Measurements from ENCODE around the gene OVCH1.

Gene OVCH1

DNA sequence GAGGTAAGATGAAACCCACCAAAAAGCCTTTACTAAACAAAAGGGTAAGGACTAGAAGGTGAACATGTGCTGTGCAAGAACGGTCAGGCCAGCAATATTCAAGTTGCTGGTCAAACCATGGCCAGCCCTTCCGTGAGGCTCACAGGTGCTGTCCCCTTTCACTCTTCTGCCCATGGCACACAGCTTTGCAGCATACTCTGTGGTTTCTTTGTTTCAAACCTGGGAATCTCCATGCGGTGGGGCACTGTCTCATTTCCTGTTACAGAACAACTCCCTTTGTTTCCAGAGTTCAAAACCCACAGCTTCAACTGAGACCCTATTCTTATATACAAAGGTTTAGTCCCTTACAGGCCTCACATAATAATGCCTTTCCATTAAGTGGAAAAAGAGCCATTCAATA lies 1.7 kb upstream of the OVCH1 start:
- H3K4me2 ChIP-seq (ENCODE audit: low read length), result no peak overlapping the region
- H3K9me3 ChIP-seq (replicated peaks; ENCODE audit: low read length), result no peaks in the 10 kb centered on the region

DNA sequence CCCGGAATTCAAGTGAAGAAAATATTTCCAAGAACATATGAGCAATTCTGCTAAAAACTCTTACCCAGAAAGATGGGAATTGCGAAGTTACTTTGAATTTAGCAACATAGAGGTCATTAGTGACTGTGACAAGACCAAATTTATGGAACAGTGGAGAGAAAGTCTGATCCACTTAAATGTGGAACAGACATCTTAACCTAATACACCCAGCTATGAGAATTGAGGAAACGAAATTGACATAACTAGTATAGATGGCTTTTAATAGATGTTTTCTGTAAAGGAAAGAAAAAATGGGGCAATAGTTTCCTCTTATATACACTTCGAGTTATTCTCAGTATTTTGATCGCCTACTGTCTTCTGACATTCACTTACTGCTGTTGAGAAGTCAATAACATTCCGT lies 4.6 kb downstream of the OVCH1 start:
- no peak overlapping the region for H3K9ac ChIP-seq (ENCODE audit: low read depth, low read length)

More for the DNA sequence above, 1.7 kb upstream of the OVCH1 start:
- Histone ChIP-seq H3K4me1 (ENCODE audit: control insufficient read depth, insufficient read depth, low read length) (no peaks in the 10 kb centered on the region), H3K4me3 (ENCODE audit: low read length) (no peak overlapping the region), H3K9ac (ENCODE audit: low read depth, low read length) (no peak overlapping the region), H3K27me3 (ENCODE audit: control insufficient read depth, insufficient read depth, low read length) (no peaks in the 10 kb centered on the region), H3K36me3 (ENCODE audit: insufficient read depth, low read length) (peaks cover 30% of the 10 kb centered on the region)

DNA sequence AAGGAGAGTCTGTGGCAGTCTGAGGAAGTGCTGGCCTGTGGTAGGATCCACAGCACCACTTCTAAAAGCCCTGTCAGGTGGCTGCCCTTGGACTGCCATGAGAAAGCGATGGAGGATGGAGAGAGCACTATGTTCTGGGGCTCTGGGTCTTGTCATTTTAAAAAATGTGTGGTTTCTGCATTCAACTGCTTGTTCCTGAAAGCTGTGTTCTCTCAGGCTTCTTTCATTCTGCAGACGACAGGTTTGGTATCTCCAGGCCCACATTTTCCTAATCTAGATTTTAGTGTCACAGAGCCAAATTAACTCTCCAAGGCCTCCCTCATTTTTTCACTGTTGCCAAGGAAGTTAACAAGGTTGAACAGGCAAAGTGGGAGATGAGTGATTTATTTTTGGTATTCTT lies 10.5 kb downstream of the OVCH1 start:
- Histone ChIP-seq H3K9me3 (replicated peaks; ENCODE audit: low read length) (no peaks in the 10 kb centered on the region), H3K4me2 (ENCODE audit: low read length) (no peak overlapping the region), H3K4me3 (ENCODE audit: low read length) (no peak overlapping the region), H3K4me1 (ENCODE audit: control insufficient read depth, insufficient read depth, low read length) (no peaks in the 10 kb centered on the region), H3K9ac (ENCODE audit: low read depth, low read length) (no peak overlapping the region), H3K27me3 (ENCODE audit: control insufficient read depth, insufficient read depth, low read length) (no peaks in the 10 kb centered on the region), H3K36me3 (ENCODE audit: insufficient read depth, low read length) (peaks cover 45% of the 10 kb centered on the region)

More for the DNA sequence above, 4.6 kb downstream of the OVCH1 start:
- Histone ChIP-seq H3K27me3 (ENCODE audit: control insufficient read depth, insufficient read depth, low read length) (no peaks in the 10 kb centered on the region), H3K4me1 (ENCODE audit: control insufficient read depth, insufficient read depth, low read length) (no peaks in the 10 kb centered on the region), H3K4me3 (ENCODE audit: low read length) (no peak overlapping the region), H3K36me3 (ENCODE audit: insufficient read depth, low read length) (peaks cover 21% of the 10 kb centered on the region), H3K4me2 (ENCODE audit: low read length) (no peak overlapping the region), H3K9me3 (replicated peaks; ENCODE audit: low read length) (no peaks in the 10 kb centered on the region)

DNA sequence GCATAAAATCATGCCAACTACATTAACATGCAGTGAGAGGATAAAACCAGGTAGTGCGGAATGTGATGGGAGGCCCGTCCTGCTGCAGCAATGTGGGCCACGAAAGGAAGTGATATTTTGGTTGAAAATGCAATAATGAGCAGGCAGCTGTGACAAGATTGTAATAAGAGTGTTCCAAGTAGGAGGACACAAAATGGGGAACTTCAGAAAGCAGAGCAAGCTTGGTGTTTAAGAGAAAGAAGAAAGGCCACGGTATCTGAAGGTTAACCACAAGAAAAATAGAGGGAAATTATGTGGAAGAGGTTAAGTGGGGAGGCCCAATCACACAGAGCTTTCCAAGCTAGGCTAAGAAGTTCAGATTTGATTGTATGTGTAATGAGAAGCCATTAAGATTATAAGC lies 34.3 kb downstream of the OVCH1 start:
- H3K4me2 ChIP-seq (ENCODE audit: low read length), result no peak overlapping the region
- H3K36me3 ChIP-seq (ENCODE audit: insufficient read depth, low read length), result peaks cover 25% of the 10 kb centered on the region
- H3K27me3 ChIP-seq (ENCODE audit: control insufficient read depth, insufficient read depth, low read length), result no peaks in the 10 kb centered on the region
- no peak overlapping the region for H3K9ac ChIP-seq (ENCODE audit: low read depth, low read length)
- no peaks in the 10 kb centered on the region for H3K9me3 ChIP-seq (replicated peaks; ENCODE audit: low read length)
- H3K4me1 ChIP-seq (ENCODE audit: control insufficient read depth, insufficient read depth, low read length), result no peaks in the 10 kb centered on the region
- H3K4me3 ChIP-seq (ENCODE audit: low read length), result no peak overlapping the region

DNA sequence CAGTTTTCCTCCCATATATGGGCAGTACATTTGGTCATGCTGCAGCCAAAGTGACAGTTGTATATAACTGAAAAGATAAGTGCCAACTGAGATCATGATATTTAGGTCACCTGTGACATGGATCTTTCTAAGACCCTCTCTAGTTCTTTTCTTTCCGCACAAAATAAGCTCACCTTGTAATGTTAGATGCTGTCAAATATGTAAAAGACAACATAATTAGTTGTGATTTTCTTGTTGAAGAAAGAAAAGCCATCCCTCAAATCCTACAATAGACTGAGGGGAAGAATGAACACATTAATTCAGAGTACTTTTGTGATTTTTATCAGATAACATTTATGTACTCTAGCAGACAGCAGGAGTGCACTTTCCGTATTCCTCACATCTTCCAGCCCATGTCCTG lies 37.4 kb downstream of the OVCH1 start:
- H3K9me3 ChIP-seq (replicated peaks; ENCODE audit: low read length), result no peaks in the 10 kb centered on the region
- no peak overlapping the region for H3K9ac ChIP-seq (ENCODE audit: low read depth, low read length)
- no peak overlapping the region for H3K4me3 ChIP-seq (ENCODE audit: low read length)
- no peaks in the 10 kb centered on the region for H3K27me3 ChIP-seq (ENCODE audit: control insufficient read depth, insufficient read depth, low read length)
- peaks cover 31% of the 10 kb centered on the region for H3K36me3 ChIP-seq (ENCODE audit: insufficient read depth, low read length)
- H3K4me2 ChIP-seq (ENCODE audit: low read length), result no peak overlapping the region
- H3K4me1 ChIP-seq (ENCODE audit: control insufficient read depth, insufficient read depth, low read length), result no peaks in the 10 kb centered on the region

DNA sequence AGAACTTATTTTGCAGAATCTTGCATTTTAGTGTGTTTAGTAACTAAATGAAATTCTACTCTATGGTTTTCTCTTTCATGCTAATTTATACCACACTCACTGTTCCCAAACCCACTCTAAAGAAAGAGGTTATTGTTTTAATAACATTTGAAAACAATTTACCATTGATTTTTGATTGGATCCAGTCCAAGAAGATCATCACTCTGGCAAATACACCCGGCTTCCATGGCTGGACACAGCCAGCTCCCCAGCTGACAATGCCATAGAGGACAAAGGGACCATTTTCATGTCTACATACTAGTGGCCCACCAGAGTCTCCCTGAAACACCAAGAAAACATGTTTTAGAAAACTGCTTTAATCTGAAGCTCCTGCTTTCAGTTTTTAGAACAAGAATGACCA lies 42.4 kb downstream of the OVCH1 start:
- Histone ChIP-seq H3K9ac (ENCODE audit: low read depth, low read length) (no peak overlapping the region), H3K4me3 (ENCODE audit: low read length) (no peak overlapping the region)

DNA sequence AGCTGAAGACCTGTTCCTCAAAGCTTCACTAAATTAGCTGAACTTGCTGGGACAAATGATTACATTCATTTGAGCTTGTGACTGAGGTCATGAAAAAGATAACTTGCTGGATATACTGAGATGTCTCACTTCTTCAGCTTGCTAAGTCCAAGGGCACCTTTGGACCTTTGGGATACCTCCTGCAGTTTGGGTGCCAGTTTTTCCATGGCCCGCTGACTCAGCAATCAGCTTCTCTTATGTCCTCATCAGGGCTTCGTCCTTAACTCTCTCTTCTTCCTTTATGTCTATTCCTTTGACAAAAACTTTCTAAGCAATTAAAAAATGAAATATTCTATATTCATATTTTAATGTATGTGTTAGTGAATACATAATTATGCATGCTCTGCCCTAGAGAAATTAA lies 45.6 kb downstream of the OVCH1 start:
- Histone ChIP-seq H3K4me3 (ENCODE audit: low read length) (no peak overlapping the region), H3K27me3 (ENCODE audit: control insufficient read depth, insufficient read depth, low read length) (no peaks in the 10 kb centered on the region), H3K36me3 (ENCODE audit: insufficient read depth, low read length) (peaks cover 17% of the 10 kb centered on the region), H3K4me1 (ENCODE audit: control insufficient read depth, insufficient read depth, low read length) (no peaks in the 10 kb centered on the region), H3K9ac (ENCODE audit: low read depth, low read length) (no peak overlapping the region), H3K9me3 (replicated peaks; ENCODE audit: low read length) (no peaks in the 10 kb centered on the region), H3K4me2 (ENCODE audit: low read length) (no peak overlapping the region)

More for the DNA sequence above, 42.4 kb downstream of the OVCH1 start:
- Histone ChIP-seq H3K27me3 (ENCODE audit: control insufficient read depth, insufficient read depth, low read length) (no peaks in the 10 kb centered on the region), H3K36me3 (ENCODE audit: insufficient read depth, low read length) (peaks cover 13% of the 10 kb centered on the region), H3K9me3 (replicated peaks; ENCODE audit: low read length) (no peaks in the 10 kb centered on the region), H3K4me1 (ENCODE audit: control insufficient read depth, insufficient read depth, low read length) (no peaks in the 10 kb centered on the region), H3K4me2 (ENCODE audit: low read length) (no peak overlapping the region)

DNA sequence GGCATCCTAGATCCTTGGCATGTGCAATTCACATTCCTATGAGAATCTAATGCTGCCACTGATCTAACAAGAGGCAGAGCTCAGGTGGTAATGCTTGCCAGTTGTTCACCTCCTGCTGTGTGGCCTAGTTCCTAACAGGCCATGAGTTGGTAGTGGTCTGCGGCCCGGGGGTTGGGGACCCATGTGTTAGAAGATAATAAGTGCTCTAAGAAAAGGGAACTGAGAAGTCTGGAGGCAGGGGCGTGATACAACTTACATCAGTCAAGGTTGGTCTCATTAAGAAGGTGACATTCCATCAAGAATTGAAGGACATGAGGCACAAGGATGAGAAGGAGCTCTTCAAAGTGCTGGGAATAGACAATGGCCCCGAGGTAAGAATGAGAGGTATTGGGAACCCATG lies 49.3 kb downstream of the OVCH1 start:
- Histone ChIP-seq H3K9me3 (replicated peaks; ENCODE audit: low read length) (no peaks in the 10 kb centered on the region), H3K36me3 (ENCODE audit: insufficient read depth, low read length) (peaks cover 6% of the 10 kb centered on the region), H3K4me2 (ENCODE audit: low read length) (no peak overlapping the region), H3K27me3 (ENCODE audit: control insufficient read depth, insufficient read depth, low read length) (no peaks in the 10 kb centered on the region), H3K9ac (ENCODE audit: low read depth, low read length) (no peak overlapping the region), H3K4me3 (ENCODE audit: low read length) (no peak overlapping the region), H3K4me1 (ENCODE audit: control insufficient read depth, insufficient read depth, low read length) (no peaks in the 10 kb centered on the region)

DNA sequence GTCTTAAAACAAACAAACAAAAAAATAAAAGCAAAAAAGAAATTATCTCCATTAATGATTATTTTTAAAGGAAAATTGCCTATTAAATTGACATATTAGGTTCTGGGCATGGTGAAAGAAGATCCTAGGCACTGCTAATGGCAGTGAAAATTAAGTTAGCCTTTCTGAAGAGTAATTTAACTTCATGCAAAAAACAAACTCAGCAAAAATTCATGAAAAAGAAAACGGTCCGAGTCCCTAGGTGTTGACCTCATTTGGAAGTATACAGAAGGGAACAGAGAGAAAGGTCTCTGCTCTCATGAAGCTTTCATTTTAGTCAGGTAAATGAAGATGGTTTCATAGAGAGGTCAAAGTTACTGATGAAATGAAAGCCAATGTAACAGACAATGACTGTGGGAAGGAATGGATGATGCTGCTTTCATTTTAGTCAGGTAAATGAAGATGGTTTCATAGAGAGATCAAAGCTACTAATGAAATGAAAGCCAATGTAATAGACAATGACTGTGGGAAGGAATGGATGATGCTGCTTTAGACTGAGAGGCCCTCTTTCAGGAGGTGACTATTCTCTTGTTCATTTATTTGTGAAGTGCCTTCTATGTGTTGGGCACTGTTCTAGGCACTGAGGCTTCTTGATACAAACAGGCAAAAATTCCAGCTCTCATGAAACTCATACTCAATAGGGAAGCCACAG lies 50.1 kb downstream of the OVCH1 start:
- no peaks in the 10 kb centered on the region for H3K4me1 ChIP-seq (ENCODE audit: control insufficient read depth, insufficient read depth, low read length)
- peaks cover 6% of the 10 kb centered on the region for H3K36me3 ChIP-seq (ENCODE audit: insufficient read depth, low read length)
- H3K9ac ChIP-seq (ENCODE audit: low read depth, low read length), result no peak overlapping the region
- H3K27me3 ChIP-seq (ENCODE audit: control insufficient read depth, insufficient read depth, low read length), result no peaks in the 10 kb centered on the region
- no peaks in the 10 kb centered on the region for H3K9me3 ChIP-seq (replicated peaks; ENCODE audit: low read length)
- no peak overlapping the region for H3K4me3 ChIP-seq (ENCODE audit: low read length)
- H3K4me2 ChIP-seq (ENCODE audit: low read length), result no peak overlapping the region

DNA sequence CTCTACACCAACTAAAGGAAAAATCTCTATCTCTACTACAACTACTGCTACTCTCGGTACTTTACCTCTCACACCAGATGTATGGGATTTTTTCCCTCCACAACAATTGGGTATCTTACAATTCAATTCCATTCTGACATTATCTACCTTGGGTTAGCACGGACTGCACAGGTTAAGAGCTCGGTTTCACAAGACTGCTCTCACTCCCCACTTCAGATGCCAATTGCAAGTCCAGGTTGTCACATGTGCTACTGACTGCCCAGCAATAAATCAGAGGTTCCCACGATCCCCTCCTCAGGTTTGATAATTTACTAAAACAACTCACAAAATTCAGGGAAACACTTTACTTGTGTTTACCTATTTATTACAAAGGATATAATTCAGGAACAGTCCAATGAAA lies 58.0 kb downstream of the OVCH1 start:
- Histone ChIP-seq H3K4me1 (ENCODE audit: control insufficient read depth, insufficient read depth, low read length) (no peaks in the 10 kb centered on the region), H3K36me3 (ENCODE audit: insufficient read depth, low read length) (no peaks in the 10 kb centered on the region), H3K9me3 (replicated peaks; ENCODE audit: low read length) (no peaks in the 10 kb centered on the region), H3K4me3 (ENCODE audit: low read length) (no peak overlapping the region), H3K27me3 (ENCODE audit: control insufficient read depth, insufficient read depth, low read length) (no peaks in the 10 kb centered on the region), H3K9ac (ENCODE audit: low read depth, low read length) (no peak overlapping the region), H3K4me2 (ENCODE audit: low read length) (no peak overlapping the region)

DNA sequence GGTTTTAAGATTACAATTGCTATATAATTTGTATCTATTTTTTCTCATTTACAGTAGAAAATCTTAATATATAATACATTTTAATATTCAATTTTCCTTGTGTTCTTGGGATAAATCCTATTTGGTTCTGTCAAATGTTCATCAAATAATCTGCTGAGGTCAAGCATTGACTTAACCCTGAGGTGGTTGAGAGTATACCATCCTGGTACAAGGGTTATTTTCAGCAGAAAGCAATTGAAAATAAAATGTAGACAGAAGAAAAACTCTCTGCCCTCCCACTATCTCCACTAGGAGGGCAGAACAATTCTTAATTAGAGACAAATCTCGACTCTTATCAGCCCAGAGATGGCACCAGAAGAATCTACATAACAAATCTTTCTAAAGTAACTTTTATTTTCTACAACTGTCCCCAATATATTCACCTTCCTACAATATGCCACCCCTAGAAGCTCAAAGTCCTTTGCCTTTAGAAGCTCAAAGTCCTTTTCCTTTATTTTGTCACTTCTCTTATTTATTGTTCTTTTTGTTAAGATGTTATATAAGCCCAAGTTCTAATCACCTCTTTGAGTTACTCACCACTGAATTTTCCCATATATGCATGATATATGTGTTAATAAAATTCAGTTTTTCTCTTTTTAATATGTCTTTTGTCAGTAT lies 58.6 kb downstream of the OVCH1 start:
- Histone ChIP-seq H3K9me3 (replicated peaks; ENCODE audit: low read length) (no peaks in the 10 kb centered on the region), H3K4me2 (ENCODE audit: low read length) (no peak overlapping the region), H3K9ac (ENCODE audit: low read depth, low read length) (no peak overlapping the region), H3K27me3 (ENCODE audit: control insufficient read depth, insufficient read depth, low read length) (no peaks in the 10 kb centered on the region), H3K4me1 (ENCODE audit: control insufficient read depth, insufficient read depth, low read length) (no peaks in the 10 kb centered on the region), H3K4me3 (ENCODE audit: low read length) (no peak overlapping the region), H3K36me3 (ENCODE audit: insufficient read depth, low read length) (no peaks in the 10 kb centered on the region)

DNA sequence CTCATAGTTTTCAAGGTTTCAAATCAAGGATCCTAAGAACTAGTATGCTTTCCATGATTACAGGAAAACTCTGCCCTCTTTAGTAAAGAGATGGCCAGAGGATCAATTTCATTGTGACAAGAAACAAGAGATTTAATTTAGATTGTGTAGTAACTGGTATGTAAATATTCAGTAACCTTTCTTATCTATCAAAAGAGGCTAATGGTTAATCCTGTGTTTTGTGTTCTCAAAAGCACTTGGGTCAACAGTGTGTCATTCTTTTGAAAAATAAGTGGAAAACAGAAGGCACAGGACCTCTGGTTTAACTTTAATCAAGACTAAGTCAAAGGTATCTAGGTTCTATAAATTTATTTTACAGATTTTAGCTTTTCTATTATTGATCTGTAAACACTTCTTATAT lies 59.9 kb downstream of the OVCH1 start:
- Histone ChIP-seq H3K4me3 (ENCODE audit: low read length) (no peak overlapping the region), H3K9ac (ENCODE audit: low read depth, low read length) (no peak overlapping the region), H3K27me3 (ENCODE audit: control insufficient read depth, insufficient read depth, low read length) (no peaks in the 10 kb centered on the region), H3K36me3 (ENCODE audit: insufficient read depth, low read length) (no peaks in the 10 kb centered on the region), H3K4me1 (ENCODE audit: control insufficient read depth, insufficient read depth, low read length) (no peaks in the 10 kb centered on the region), H3K4me2 (ENCODE audit: low read length) (no peak overlapping the region), H3K9me3 (replicated peaks; ENCODE audit: low read length) (no peaks in the 10 kb centered on the region)
